Lower leg skin (tissue), 4 donors: ENCODE results near the gene RFC2. TPM values are rescaled to one million over a fixed set of nuclear protein-coding genes. Genes with fewer than 3 reads are reported as not detected.
"Not testable (repeated sequence)": the region's sequence is repeated elsewhere in the genome, so short reads cannot be mapped to it uniquely, and the experiment has no call there.

Experiments
- DNase-seq, 2 donors: peaks; one replicate each; pipeline ENCODE4 v3.0.0-alpha.2; 2019; ENCODE audit warnings: low spot score in 2 of 2
- H3K4me3 ChIP-seq: fragments of 200-600 bp; sonication (generic); 2 replicates; pipeline ENCODE4 v1.5.1; 2017; ENCODE audit warnings: mild to moderate bottlenecking, low read depth; ENCODE audit not compliant: poor library complexity, severe bottlenecking
- CTCF ChIP-seq, 3 donors: fragments of 450-650 bp; IDR thresholded peaks; one replicate each; pipeline ENCODE4 v1.5.1; 2016; ENCODE audit warnings: antibody characterized with exemption in 3 of 3, mild to moderate bottlenecking in 3 of 3, moderate library complexity in 2 of 3
- POLR2A ChIP-seq, 2 donors: fragments of 450-650 bp; IDR thresholded peaks; one replicate each; pipeline ENCODE4 v1.6.1; 2016 to 2017; ENCODE audit warnings: antibody characterized with exemption in 2 of 2, mild to moderate bottlenecking in 1 of 2, moderate library complexity in 1 of 2
- WGBS, 2 donors: methylation state at CpG; one replicate each; pipeline ENCODE4 v1.1.5; 2018; 5-methylcytosine and 5-hydroxymethylcytosine counted together
- intact Hi-C: fragments of 100-400 bp; cut with DNase I; formaldehyde crosslinking; loops from one replicate; pipeline ENCODE4 v1.15.0; 2023; ENCODE audit warnings: low total_unique reads
- total RNA-seq, 4 donors: library from RNA; depleted of rRNA; stranded (reverse); fragments of >200 nt; gene quantifications; one replicate each; pipeline ENCODE4 v1.1.0, GENCODE V29; 2016

The RFC2 gene
- total RNA-seq, 4 donors from 2014 or later: 15.3 to 26.5 (median 23.9) TPM

GRCh38 chr7:74203956-74204618 lies 50.1 kb downstream of the RFC2 start:
- no peak for TF ChIP-seq POLR2A (IDR thresholded peaks at IDR 0.05)
- no peak for TF ChIP-seq CTCF (IDR thresholded peaks at IDR 0.05)
- no peak overlapping the region for H3K4me3 ChIP-seq
- DNase-seq: no peak
- WGBS, 2 donors: 81 to 97% methylated on average over 1 of the region's 1 CpG
- intact Hi-C loops: no loop called here

GRCh38 chr7:74202841-74203556 lies 51.2 kb downstream of the RFC2 start:
- intact Hi-C loops: no loop called here
- H3K4me3 ChIP-seq: no peak overlapping the region
- peak in 1 of 2 donors; percentile 47 for DNase-seq
- WGBS, 2 donors: 20 to 31% methylated on average over 12 of the region's 12 CpGs
- no peak for TF ChIP-seq POLR2A (IDR thresholded peaks at IDR 0.05)
- no peak for TF ChIP-seq CTCF (IDR thresholded peaks at IDR 0.05)

DNA sequence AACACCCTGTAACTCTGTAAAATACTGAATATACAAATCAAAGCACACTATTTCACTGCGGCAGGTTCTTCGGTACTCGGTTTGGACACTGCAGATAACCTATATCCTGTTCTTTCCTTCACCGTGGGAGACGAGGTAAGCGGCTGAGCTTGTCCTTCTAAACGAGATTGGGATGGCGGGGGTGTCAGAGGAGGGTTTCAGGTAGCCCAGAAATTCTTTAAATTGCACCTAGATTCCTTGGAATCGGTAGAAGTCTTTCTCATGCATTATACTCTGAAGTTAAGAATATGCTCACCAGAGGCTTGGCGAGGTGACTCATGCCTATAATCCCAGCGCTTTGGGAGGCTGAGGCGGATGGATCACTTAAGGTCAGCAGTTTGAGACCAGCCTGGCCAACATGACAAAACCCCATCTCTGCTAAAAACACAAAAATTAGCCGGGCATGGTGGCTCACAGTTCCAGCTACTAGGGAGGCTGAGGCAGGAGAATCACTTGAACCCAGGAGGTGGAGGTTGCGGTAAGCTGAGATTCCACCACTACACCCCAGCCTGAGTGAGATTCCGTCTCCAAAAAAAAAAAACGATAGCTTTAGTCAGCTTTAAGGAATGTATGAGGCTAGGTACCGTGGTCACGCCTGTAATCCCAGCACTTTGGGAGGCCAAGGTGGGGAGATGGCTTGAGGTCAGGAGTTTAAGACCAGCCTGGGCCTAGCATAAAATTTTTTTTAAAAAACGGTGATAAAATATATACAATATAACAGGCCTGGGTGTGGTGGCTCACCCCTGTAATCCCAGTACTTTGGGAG lies 54.4 kb downstream of the RFC2 start:
- peak in 1 of 2 donors; percentile 56 for DNase-seq
- intact Hi-C loops: no loop called here
- 82 to 84% methylated on average over 19 of the region's 19 CpGs for WGBS, 2 donors
- no peak for TF ChIP-seq CTCF (IDR thresholded peaks at IDR 0.05)
- TF ChIP-seq POLR2A (IDR thresholded peaks at IDR 0.05): no peak
- H3K4me3 ChIP-seq: no peak overlapping the region

DNA sequence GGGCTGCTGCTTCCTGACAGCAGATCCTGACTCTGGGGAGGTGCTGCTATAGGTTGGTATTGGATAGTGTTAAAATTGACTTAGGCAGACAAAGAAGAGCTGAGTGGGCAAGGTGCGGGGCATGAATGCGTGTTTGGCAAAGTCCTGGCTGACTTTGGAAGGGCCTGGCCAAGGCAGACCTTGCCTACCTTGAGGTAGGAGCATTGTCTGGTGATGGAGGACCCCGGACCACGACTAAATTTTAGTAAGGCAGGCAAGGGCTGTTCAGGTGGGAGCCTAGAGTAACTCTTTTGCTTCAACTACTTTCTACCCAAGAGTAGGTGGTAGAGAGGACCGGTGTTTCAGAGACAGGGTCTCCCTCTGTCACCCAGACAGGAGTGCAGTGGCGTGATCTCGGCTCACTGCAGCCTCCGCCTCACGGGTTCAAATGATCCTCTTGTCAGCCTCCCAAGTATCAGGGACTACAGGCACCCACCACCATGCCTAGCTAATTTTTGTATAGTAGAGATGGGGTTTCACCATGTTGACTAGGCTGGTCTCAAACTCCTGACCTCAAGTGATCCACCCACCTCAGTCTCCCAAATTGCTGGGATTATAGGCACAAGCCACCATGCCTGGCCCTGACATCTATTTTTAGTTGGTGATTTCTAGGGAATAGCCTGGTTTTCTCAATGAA lies 56.6 kb downstream of the RFC2 start:
- WGBS, 2 donors: 91 to 94% methylated on average over 9 of the region's 9 CpGs
- TF ChIP-seq POLR2A (IDR thresholded peaks at IDR 0.05) (no peak), CTCF (IDR thresholded peaks at IDR 0.05) (no peak)
- H3K4me3 ChIP-seq: no peak overlapping the region
- intact Hi-C loops: no loop called here
- peak in 1 of 2 donors; percentile 75 for DNase-seq

DNA sequence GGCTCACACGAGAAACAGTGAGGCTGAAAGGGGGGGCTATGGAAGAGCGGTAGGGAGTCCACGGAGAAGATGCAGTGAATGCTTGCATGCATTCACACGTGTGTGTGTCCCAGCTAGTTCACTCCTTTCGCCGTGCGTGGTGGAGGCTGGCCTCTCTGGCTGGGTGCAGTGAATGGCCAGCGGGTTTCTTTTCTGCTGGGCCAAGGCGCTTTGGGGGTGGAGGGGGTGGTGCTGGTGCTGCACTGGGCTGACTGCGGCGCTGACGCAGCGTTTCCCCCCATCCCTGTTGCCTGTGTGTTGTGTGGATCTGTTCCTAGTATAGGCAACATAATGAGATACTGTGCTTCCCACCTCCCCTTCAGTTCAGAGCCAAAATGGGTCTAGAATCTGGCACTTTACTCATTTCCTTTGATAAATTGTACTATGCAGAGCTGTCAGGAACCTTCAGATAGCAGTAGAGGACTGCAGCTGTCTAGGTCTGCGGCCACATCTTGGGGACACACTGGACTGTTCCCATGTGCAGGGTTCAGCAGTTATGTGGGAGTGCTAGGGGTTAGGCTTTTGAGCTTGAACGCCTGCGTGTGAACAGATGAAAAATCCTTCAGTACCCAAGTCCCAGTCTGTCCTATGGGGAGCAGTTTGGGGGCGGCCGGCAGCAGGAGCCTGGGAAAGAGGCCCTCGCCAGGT lies 58.1 kb downstream of the RFC2 start:
- 88% methylated on average over 13 to 14 of the region's 19 CpGs for whole genome bisulfite sequencing, 2 donors
- peak in 1 of 2 donors; percentile 53 for DNase-seq
- H3K4me3 ChIP-seq, intact Hi-C loops: not testable (repeated sequence)

DNA sequence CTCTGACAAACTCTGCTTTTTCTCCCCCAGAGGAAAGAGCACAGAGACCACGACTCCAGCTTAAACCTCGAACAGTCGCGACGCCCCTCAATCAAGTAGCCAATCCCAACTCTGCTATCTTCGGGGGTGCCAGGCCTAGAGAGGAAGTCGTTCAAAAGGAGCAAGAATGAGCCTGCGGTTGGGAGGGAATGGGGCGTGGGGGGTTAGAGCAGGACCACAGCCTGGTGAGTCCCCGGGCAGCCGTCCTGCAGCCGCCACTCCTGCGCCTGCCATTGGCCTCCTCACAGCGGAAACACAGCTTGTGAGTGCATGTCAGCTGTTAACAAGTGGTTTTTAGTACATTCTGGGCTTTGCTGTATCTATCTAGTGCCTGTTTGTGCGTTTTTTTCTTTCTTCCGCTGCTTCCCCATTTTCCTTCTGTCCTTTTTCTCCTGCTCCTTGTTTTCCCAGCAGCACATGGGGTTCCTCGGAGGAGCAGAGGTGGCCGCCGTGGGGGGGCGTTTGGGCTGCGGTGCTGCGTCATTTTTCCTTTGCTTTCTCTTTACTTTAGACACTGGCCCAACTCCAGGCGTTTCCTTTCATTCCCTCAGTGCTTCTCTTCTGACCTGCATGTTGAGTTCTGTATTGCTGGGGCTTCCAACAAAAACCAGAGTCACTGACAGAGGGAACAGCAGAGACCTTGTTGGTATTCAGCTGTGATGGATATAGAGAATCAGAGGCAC lies 58.9 kb downstream of the RFC2 start:
- H3K4me3 ChIP-seq, intact Hi-C loops: not testable (repeated sequence)
- whole genome bisulfite sequencing, 2 donors: 82 to 86% methylated on average over 17 to 18 of the region's 23 CpGs
- peak in 1 of 2 donors; percentile 42 for DNase-seq
